Stomach (tissue), 4 donors: ENCODE measurements around the gene LY86.

Source experiments
- CTCF ChIP-seq, 7 experiments: fragments of 450-650 bp in 4 of 7; fragments of 200-600 bp in 3 of 7; sonication (generic) in 3 of 7; IDR thresholded peaks; one replicate each; pipeline ENCODE4 v1.5.1; 2016 to 2019; ENCODE audit warnings: antibody characterized with exemption in 7 of 7, control low read depth in 2 of 7, mild to moderate bottlenecking in 1 of 7
- EP300 ChIP-seq: sonication (generic); formaldehyde crosslinking; IDR thresholded peaks from one replicate; pipeline ENCODE4 v1.6.1; 2017; ENCODE audit warnings: antibody characterized with exemption
- POLR2A ChIP-seq, 4 donors: fragments of 450-650 bp; IDR thresholded peaks; one replicate each; pipeline ENCODE4 v1.6.1; 2016; ENCODE audit warnings: antibody characterized with exemption in 4 of 4, control low read depth in 2 of 4, mild to moderate bottlenecking in 1 of 4, moderate library complexity in 1 of 4

- no peak for TF ChIP-seq CTCF (IDR thresholded peaks at IDR 0.05)
- TF ChIP-seq POLR2A (IDR thresholded peaks at IDR 0.05), result no peak
- no peak for TF ChIP-seq EP300
These were observed 3.4 kb downstream of the LY86 start for GRCh38 chr6:6591778-6592465.
